ENCODE measurements around the gene FAM234A. TPM values are rescaled to one million over a fixed set of nuclear protein-coding genes. Genes with fewer than 3 reads are reported as not detected.

The FAM234A gene
- total and polyA plus RNA-seq, 4 donors = 24.1 to 39.7 (median 27.8) TPM

GRCh38 chr16:269061-269796, 34.6 kb downstream of the FAM234A start:
- no peak for DNase-seq (ENCODE audit: low spot score)
- Histone ChIP-seq H3K4me3 (ENCODE audit: low read depth in 1 of 3, low read length in 3 of 3) (no peak overlapping the region), H3K27me3 (ENCODE audit: control insufficient read depth in 4 of 4, insufficient read depth in 4 of 4, low read length in 3 of 4) (peaks cover 0 to 4% (median 0%) of the 10 kb centered on the region in 4 donors), H3K27ac (ENCODE audit: low read depth in 1 of 2, low read length in 2 of 2) (no peak overlapping the region), H3K9ac (ENCODE audit: low read depth in 1 of 2, low read length in 2 of 2) (no peak overlapping the region), H3K36me3 (ENCODE audit: control insufficient read depth in 4 of 4, insufficient read depth in 3 of 4, low read depth in 1 of 4, low read length in 3 of 4) (peaks cover 0 to 5% (median 1%) of the 10 kb centered on the region in 4 donors), H3K9me3 (ENCODE audit: control insufficient read depth in 4 of 4, low read length in 3 of 4) (no peaks in the 10 kb centered on the region), H3K4me1 (ENCODE audit: control insufficient read depth in 4 of 4, insufficient read depth in 4 of 4, low read length in 3 of 4) (no peaks in the 10 kb centered on the region)
- 85% methylated on average over 24 of the region's 24 CpGs for WGBS
- TF ChIP-seq RXRA (IDR thresholded peaks at IDR 0.05) (no peak), RAD21 (IDR thresholded peaks at IDR 0.05) (no peak), YY1 (IDR thresholded peaks at IDR 0.05) (no peak), ZBTB33 (IDR thresholded peaks at IDR 0.05) (no peak)
- TF ChIP-seq, protein P1, sequence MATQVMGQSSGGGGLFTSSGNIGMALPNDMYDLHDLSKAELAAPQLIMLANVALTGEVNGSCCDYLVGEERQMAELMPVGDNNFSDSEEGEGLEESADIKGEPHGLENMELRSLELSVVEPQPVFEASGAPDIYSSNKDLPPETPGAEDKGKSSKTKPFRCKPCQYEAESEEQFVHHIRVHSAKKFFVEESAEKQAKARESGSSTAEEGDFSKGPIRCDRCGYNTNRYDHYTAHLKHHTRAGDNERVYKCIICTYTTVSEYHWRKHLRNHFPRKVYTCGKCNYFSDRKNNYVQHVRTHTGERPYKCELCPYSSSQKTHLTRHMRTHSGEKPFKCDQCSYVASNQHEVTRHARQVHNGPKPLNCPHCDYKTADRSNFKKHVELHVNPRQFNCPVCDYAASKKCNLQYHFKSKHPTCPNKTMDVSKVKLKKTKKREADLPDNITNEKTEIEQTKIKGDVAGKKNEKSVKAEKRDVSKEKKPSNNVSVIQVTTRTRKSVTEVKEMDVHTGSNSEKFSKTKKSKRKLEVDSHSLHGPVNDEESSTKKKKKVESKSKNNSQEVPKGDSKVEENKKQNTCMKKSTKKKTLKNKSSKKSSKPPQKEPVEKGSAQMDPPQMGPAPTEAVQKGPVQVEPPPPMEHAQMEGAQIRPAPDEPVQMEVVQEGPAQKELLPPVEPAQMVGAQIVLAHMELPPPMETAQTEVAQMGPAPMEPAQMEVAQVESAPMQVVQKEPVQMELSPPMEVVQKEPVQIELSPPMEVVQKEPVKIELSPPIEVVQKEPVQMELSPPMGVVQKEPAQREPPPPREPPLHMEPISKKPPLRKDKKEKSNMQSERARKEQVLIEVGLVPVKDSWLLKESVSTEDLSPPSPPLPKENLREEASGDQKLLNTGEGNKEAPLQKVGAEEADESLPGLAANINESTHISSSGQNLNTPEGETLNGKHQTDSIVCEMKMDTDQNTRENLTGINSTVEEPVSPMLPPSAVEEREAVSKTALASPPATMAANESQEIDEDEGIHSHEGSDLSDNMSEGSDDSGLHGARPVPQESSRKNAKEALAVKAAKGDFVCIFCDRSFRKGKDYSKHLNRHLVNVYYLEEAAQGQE (IDR thresholded peaks at IDR 0.05) = no peak

DNA sequence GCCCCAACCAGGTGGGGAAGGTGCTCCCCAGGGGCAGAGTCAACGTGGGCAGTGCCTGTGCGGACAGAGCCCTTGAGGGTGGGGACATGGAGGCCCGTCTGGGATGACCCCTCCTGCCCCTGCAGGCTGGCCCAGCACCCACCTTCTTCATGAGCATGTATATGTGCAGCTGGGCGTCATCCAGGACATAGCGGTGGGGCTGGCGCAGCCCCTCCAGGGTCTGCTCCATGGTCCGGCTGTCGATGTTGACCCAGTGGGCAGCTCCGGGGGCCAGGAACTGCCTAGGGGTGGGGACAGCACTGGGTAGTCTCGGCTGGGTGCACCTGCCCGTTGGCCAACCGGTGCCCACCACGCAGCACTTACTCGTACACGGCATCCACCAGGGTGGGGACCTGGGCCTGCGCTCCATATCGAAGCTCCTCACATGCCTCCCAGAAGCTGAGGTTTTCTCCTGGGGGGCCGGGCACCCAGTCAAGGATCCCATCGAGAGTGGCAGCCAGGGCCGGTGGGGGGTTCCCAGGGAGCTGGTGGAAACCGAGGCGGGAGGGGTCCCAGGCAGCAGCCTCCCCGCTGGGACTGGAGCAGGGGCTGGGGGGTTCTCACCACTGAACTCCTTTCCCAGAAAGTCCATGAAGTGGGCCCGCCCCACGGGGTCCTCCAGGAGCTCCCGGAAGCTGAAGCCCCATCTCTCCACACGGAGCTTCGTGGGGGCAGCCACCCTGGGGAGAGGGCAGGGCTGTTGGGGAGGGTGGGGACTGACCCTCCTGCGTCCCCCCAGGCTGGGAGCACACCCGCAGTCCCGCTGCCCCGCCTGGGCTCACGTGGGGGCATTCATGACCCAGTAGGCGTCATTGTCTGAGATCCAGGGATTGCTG, 36.0 kb downstream of the FAM234A start:
- H3K27ac ChIP-seq (ENCODE audit: low read depth in 1 of 2, low read length in 2 of 2) = no peak overlapping the region
- TF ChIP-seq NR2F2 (IDR thresholded peaks at IDR 0.05) (no peak), MAX (IDR thresholded peaks at IDR 0.05) (no peak), RAD21 (IDR thresholded peaks at IDR 0.05) (no peak), ZBTB33 (IDR thresholded peaks at IDR 0.05) (no peak)
- H3K27me3 ChIP-seq (ENCODE audit: control insufficient read depth in 4 of 4, insufficient read depth in 4 of 4, low read length in 3 of 4) = peaks cover 0 to 4% (median 3%) of the 10 kb centered on the region in 4 donors
- 88% methylated on average over 34 of the region's 34 CpGs for WGBS
- peaks cover 0 to 1% (median 0%) of the 10 kb centered on the region in 4 donors for H3K36me3 ChIP-seq (ENCODE audit: control insufficient read depth in 4 of 4, insufficient read depth in 3 of 4, low read depth in 1 of 4, low read length in 3 of 4)
- no peak for DNase-seq (ENCODE audit: low spot score)
- no peaks in the 10 kb centered on the region for H3K9me3 ChIP-seq (ENCODE audit: control insufficient read depth in 4 of 4, low read length in 3 of 4)
- no peak overlapping the region for H3K4me3 ChIP-seq (ENCODE audit: low read depth in 1 of 3, low read length in 3 of 3)
- no peak overlapping the region for H3K9ac ChIP-seq (ENCODE audit: low read depth in 1 of 2, low read length in 2 of 2)
- peaks cover 0 to 5% (median 0%) of the 10 kb centered on the region in 4 donors for H3K4me1 ChIP-seq (ENCODE audit: control insufficient read depth in 4 of 4, insufficient read depth in 4 of 4, low read length in 3 of 4)

All from liver (tissue), 9 donors.